ENCODE data around the gene TFAM.
A peak's percentile ranks its signal among the peaks of the same experiment; 100 is the strongest.
"Not testable (repeated sequence)": the region's sequence is repeated elsewhere in the genome, so short reads cannot be mapped to it uniquely, and the experiment has no call there.

The TFAM gene

DNA sequence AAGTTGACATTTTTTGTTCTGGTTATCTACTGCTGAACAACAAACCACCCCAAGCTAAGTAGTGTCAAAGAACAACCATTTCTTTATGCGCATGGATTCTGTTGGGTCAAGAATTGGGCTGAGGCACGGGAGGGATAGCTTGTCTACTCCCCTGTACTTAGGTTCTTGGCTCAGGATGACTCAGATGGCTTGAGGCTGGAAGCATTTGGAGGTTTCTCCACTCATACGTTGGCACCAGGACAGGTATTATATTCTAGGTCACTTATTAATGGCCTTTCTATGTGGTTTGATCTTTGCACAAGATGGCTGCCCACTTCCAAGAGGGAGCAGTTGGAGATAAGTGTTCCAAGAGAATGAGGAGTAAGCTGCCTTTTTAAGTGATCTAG lies 11.8 kb upstream of the TFAM start:
- DNase-seq, result no peak

DNA sequence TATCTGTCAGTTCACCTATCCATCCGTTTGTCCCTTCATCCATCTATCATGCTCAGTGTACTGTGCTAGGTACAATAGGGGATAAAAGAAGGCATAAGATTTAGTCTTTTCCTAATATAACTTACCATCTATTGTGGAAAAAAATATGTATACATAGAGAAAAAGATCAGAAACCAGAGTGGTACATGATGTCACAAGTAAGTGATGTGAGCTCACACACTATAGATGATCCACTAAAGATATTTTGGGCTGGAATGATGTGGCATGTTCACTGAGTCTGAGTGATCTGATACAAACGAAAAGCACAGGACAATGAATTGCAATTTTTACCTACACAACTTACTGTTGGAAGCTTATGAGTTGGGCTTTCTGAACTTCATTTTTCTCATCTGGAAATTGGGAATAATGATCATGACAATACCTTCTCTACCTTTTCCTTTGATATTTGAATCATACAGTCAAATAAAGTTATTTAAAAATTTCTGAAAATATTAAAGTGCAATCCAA lies 2.7 kb upstream of the TFAM start:
- no peak for DNase-seq

GRCh38 chr10:58384095-58384494 lies 1.1 kb upstream of the TFAM start:
- no peak for DNase-seq

- DNase-seq, result no peak
These were observed 639 bp upstream of the TFAM start for GRCh38 chr10:58384544-58384998.

DNA sequence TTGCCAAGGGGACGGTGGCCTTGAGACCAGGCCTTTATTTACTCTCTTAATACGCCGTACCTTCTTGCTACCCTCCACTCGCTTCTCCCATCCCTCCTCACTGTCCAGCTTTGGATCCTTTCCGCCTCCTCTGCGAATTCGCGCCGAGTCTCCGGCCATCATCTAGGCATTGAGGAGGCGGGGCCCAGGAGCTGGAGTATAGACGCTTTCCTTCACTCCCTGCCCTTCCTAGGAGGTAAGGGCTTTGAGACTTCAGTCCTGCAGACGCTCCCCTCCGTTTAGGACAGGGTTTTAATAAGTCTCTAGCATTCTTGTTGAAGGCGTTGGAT lies 538 bp downstream of the TFAM start:
- DNase-seq, result no peak

DNA sequence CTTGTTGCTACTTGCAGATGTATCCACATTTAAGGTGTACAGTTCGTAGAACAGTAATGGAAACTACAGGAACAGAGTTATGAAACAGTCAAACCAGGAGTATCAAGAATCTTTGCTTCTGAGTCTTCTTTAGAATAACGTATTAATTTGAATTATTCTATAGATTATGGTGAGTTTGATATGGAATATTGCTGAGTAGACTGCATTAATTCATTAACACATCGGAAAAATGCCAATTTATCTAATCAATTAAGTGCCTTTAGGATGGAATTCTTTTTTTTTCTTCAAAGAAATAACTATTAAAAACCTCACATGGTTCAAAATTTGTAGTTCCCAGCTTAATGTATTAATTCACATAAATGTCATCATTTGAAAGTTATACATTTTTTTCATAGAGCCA lies 3.8 kb downstream of the TFAM start:
- DNase-seq, result no peak

DNA sequence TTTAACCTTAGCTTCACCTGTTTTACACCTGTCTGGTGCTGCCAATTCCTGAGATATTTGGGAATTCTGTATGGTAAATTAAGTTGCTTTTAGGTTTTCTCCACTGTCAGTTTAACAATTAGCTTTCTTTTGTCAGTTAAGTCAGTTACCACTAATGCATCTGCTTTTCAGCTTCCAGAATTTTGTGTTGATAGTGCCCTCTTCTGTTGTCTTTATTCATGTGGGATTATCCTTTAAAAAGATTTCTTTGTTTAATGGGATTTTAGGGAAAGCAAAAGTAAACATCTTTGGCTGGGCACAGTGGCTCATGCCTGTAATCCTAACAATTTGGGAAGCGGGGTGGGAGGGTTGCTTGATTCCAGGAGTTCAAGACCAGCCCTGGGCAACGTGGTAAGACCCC lies 8.1 kb downstream of the TFAM start:
- no peak for DNase-seq

DNA sequence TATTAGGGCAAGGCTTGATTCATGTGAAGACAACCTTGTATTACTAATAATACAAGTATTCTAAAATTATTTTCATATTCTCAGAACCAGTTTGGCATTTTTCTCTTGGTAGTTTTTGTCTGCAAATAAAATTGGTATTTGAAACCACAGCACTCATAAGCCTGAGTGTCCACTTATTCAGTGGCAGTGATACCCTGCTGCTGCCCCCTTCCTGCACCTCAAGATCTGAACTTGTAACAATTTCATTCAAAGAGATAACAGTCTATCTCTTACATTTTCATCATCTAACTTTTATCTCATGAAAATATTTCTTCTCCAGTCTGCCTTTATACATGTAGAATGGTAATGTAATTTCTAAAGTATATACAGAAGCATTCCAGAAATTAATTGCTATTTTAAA lies 9.3 kb downstream of the TFAM start:
- DNase-seq, result no peak

DNA sequence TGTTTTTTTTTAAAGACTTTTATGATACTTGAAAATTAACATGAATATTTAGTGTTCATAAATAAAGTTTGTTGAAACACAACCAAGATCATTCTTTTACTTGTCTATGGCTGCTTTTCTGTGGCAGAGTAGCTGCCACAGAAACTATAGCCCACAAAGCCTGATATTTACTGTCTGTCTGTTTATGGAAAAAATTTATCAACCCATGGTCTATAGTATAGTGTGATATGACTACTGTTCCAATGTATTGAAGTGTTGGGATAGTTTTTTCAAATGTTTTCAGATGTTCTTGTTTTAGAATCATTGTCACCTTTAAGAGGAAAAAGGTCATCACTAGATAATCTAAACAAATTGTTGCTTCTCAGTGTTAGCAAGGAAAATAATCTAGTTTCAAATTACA lies 10.8 kb downstream of the TFAM start:
- DNase-seq, result no peak

DNA sequence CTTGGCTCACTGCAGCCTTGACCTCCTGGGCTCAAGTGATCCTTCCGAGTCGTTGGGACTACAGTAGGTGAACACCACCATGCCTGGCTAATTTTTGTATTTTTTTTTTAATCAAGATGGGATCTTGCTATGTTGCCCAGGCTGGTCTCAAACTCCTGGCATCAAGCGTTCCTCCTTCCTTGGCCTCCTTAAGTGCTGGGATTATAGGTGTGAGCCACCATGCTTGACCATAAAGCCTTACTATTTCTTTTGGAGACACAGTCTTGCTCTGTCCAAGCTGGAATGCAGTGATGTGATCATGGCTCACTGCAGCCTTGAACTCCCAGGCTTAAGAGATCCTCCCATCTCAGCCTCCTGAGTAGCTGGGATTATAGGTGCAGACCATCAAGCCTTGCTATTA lies 12.6 kb downstream of the TFAM start:
- no peak for DNase-seq

DNA sequence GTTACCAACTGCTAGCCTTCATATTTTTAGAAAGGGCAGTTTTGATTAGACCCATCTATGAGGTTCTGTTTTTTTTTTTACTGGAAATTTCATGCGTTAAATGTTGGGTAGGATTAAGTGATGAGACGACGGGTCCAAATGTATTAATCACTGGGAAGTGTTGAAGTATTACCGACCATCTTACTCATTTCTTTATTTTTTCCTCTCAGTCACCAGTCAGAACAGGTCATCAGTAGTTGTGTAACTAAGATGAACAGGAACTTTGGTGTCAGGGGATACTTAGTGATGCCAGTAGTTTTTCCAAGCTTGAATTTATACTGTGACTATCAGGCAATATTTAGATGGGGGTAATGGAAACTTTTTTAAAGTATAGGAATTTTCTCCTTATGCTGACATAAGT lies 14.2 kb downstream of the TFAM start:
- DNase-seq, result no peak

DNA sequence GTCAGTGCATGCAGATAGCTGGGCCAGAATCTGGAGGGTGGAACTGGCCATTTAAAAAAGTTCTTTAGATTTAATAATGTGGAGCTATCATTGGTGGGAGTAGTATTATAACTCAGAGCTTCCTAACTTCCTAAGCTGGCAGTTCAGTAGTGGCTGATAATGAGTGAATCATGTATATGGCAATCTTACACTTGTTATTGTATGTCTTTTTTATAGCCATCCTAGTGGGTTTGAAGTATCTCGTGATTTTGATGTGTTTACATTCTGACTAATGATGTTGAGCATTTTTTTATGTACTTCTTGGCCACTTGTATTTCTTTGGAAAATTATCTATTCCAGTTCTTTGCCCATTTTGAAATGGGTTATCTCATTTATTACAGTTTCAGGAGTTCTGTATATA lies 15.4 kb downstream of the TFAM start:
- DNase-seq, result no peak

- DNase-seq, result no peak
These were observed 18.8 kb downstream of the TFAM start for GRCh38 chr10:58404001-58404400.

- no peak for DNase-seq
These were observed 24.9 kb downstream of the TFAM start for GRCh38 chr10:58409956-58410610.

GRCh38 chr10:58412502-58412961 lies 27.3 kb downstream of the TFAM start:
- DNase-seq, result no peak

DNA sequence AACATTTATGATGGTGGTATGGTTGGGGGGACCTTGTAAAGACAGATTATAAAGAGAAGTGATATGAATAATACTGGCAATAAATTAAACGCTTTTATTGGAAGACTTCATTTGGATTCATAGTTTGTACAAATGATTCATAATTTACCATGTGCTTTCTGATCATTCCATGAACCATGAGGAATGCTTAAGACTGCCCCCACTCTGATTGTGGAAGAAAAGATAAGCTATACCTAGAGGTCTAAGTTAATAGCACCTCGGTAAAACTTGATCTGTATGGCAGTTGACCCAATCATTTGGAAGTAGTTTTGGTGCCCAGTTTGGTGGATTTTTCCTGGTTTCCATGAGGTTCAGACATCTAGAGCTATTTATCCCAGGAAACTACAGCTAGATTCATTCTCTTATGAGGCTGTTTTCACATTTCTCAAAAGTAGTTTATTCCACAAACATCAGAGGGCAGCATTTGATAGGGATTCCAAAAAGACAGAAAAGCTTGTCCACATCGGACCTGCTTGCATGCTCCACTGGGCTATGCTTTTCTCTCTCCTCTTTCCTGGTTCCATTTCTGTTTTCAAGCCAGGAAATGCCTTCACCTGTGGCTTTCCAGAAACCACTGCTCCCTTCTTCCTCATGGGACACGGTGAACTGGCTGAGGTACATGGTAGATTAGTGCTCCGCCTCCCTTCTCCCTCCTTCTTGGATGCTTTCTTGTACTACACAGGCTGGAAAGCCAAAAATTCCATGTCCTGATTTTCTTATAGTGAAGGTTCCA lies 29.2 kb downstream of the TFAM start:
- DNase-seq, result peak; percentile 27 to 32

GRCh38 chr10:58415757-58416156 lies 30.5 kb downstream of the TFAM start:
- DNase-seq, result no peak

DNA sequence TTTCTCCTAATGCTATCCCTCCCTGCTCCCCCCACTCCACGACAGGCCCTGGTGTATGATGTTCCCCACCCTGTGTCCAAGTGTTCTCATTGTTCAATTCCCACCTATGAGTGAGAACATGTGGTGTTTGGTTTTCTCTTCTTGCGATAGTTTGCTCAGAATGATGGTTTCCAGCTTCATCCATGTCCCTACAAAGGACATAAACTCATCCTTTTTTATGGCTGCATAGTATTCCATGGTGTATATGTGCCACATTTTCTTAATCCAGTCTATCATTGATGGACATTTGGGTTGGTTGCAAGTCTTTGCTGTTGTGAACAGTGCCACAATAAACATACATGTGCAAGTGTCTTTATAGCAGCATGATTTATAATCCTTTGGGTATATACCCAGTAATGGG lies 32.7 kb downstream of the TFAM start:
- not testable (repeated sequence) for DNase-seq

GRCh38 chr10:58424176-58424575 lies 39.0 kb downstream of the TFAM start:
- no peak for DNase-seq

- not testable (repeated sequence) for DNase-seq
These were observed 43.2 kb downstream of the TFAM start for GRCh38 chr10:58428436-58428835.

DNA sequence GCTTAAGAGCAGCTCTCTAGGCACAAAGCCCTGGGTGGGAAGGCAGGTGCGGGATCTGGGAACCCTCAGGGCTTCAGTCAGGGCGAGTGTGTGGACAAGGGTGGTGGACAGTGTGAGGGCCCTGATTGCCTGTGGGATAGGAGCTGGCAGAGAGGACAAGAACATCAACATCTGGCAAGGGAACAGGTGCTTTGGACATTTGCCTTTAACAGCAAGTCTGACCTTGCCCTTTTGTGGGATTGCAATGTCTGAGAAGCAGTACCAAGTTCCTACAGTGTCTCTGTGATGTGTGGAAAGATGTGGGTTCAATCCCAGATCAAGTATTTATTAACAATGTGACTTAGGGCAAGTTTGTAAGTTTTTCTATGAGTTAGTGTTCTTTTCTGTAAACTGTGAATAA lies 46.7 kb downstream of the TFAM start:
- DNase-seq, result no peak

GRCh38 chr10:58433066-58433465 lies 47.9 kb downstream of the TFAM start:
- DNase-seq, result no peak

GRCh38 chr10:58433571-58433970 lies 48.4 kb downstream of the TFAM start:
- DNase-seq, result no peak

GRCh38 chr10:58435297-58435985 lies 50.2 kb downstream of the TFAM start:
- DNase-seq, result no peak
